Measurements from ENCODE around the gene MVB12B.

GRCh38 chr9:126554292-126554691 is 227.7 kb downstream of the MVB12B start:
- TF ChIP-seq ZNF274 (IDR thresholded peaks at IDR 0.05; ENCODE audit: low read depth, low read length) (no peak), YY1 (IDR thresholded peaks at IDR 0.05; ENCODE audit: insufficient read depth, insufficient read length) (no peak)
